GM19240 (cell line): ENCODE results near the gene SEC61A1.

Source experiments
- DNase-seq: peaks from one replicate; pipeline ENCODE4 v3.0.0; 2011; ENCODE audit warnings: low spot score; ENCODE audit not compliant: insufficient read length

SEC61A1 gene

GRCh38 chr3:128112357-128112968 lies 60.2 kb downstream of the SEC61A1 start:
- no peak for DNase-seq

GRCh38 chr3:128113817-128114794 lies 61.9 kb downstream of the SEC61A1 start:
- DNase-seq: no peak
